Erythroblast (primary cell): ENCODE results near the gene AGBL4.

Source experiments
- DNase-seq, 2 experiments: peaks; one replicate each; lab custom pipeline; 2025; lab: John Stamatoyannopoulos, UW
- GATA1 ChIP-seq: IDR thresholded peaks from 2 replicates; pipeline ENCODE4 v1.6.1; 2011; ENCODE audit warnings: low read depth, mild to moderate bottlenecking, control low read depth, low read length, moderate library complexity
- POLR2A ChIP-seq: IDR thresholded peaks from 2 replicates; pipeline ENCODE4 v1.6.1; 2011; ENCODE audit warnings: mild to moderate bottlenecking, low read length

AGBL4 gene

DNA sequence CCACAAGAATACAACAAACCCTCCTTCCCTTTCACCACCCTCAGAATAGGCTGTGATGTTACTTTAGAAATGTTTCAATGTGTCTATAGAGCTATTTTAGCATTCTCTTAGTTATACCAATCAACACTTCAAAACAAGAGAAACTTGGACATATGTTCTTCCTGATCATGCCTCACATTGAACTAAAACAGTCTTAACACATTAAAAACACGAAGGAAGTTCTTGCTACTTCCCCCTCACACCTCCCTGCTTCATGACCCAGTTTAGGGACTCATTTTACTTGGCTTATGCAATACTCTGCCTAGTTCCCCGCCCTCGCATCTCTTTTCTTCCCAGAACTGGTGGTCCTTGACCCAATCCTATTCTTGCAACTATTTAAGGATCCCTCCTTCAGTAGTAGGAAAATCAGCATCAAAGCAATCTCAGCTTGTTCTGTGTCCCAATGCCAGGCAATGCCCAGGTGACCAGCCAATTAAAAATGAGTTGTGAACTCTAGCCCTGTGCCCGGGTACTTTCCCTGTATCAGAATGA is 838.2 kb downstream of the AGBL4 start:
- TF ChIP-seq GATA1 (no peak), POLR2A (no peak)
- no peak for DNase-seq

DNA sequence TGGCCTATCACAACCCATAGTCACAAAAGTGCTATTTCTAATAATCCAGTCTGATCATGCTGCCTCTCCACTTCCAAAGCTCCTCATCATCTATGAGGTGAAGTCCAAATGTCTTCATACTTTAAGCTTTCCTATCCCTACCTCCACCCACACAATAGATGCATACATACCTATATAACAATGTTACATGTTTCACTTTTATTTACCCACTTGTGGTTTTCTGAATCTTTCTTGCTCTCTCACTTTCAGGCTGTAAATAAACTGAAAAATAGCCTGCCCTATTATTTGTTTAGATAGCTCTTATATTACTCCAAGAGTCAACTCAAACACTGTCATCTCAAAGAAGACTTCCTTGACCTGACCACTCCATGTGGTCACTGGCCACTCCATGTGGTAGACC is 840.3 kb downstream of the AGBL4 start:
- no peak for DNase-seq
- TF ChIP-seq GATA1 (no peak), POLR2A (no peak)

DNA sequence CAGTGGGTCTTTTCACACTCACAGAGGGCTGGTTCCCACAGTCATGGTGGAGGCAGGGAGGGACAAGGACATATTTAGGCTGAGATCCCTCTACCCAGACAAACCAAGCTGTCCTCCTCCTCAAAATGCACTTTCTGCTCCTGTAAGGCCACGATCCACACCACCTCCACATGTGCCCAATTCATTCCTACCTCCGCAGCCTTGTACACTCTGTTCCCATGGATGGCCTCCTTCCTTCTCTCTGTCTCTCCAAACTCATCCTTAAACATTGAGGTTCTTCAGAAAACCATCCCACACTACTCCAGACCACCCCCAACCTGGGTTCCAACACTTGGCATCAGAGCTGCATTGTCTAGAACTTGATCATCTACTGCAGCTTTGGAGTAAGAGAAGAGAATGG is 842.7 kb downstream of the AGBL4 start:
- DNase-seq = no peak
- TF ChIP-seq GATA1 (no peak), POLR2A (no peak)

DNA sequence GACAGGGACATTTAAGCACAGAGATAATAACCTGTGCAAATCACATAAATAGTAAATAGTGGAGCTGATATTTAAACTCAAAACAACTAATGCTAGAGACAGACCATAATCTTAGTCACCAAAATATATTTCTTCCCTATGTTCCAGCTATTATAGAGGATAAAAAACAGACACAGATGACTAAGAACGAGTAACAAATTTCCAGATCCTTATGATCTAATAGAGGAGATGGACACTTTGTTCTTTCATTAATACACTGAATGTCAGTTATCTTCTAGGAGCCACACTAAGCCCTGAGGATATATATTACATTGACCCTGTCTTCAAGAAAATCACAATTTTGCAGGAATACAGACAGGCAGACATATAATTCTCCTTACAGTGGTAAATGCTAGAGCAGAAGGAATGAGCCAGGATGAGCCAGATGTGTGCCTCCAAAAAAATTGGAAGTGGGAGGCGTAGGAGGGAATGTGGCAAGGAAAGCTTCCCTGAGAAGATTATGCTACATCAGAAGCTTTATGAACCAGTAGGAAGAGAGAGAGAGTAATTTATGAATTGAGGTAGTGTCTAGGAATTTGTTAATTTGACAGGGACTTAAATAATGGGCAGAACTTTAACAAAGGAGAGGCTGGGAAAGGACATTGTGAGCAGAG is 851.7 kb downstream of the AGBL4 start:
- no peak for DNase-seq

DNA sequence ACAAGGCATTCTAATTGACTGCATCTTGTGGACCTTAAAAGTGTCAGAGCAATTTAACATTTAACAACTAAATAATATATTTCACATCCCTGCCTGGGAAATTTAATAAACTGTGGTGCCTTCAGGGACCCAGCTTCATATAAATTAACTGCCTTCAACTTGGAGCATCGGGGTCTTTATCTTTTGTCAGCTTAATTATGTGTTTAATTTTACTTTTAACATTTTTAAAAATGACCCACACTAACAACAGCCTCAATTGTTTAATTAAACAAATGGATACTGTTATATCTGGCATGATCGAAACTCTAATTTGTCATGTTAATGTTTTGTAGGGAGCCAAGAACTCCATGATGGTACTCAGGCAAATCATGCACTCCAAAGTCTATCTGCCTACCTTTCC is 857.7 kb downstream of the AGBL4 start:
- no peak for TF ChIP-seq POLR2A
- TF ChIP-seq GATA1 = no peak

More for the DNA sequence above, 851.7 kb downstream of the AGBL4 start:
- no peak for TF ChIP-seq POLR2A
- TF ChIP-seq GATA1 = no peak

DNA sequence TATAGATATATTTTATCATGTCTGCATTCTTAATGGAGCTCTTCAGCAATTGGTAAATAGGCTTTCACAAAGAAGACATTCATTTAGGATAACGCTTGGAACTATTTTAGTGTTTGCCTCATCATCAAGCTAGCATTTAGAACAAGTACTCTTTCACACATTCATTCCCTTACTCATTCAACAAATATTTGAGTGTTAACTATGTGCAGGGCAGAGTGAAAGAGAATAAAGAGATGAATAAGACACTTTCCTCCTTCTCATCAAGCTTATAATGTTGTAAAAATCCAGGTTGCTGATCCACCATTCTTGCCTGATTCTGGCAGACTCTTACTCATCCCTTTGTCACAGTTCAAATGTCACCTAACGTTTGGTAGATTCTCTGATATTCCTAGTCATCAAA is 860.7 kb downstream of the AGBL4 start:
- no peak for DNase-seq
- no peak for TF ChIP-seq POLR2A
- no peak for TF ChIP-seq GATA1

More for the DNA sequence above, 857.7 kb downstream of the AGBL4 start:
- no peak for DNase-seq

DNA sequence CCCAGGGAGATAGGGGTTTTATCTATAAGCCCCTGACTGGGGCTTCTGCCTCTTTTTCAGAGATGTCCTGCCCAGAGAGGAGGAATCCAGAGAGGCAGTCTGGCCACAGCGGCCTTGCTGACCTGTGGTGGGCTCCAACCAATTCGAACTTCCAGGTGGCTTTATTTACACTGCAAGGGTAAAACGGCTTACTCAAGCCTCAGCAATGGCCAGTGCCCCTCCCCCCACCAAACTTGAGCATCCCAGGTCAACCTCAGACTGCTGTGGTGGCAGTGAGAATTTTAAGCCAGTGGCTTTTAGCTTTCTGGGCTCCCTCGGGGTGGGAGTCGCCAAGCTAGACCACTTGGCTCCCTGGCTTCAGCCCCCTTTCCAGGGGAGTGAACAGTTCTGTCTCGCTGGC is 863.1 kb downstream of the AGBL4 start:
- no peak for TF ChIP-seq POLR2A
- TF ChIP-seq GATA1 = no peak
- DNase-seq = no peak

DNA sequence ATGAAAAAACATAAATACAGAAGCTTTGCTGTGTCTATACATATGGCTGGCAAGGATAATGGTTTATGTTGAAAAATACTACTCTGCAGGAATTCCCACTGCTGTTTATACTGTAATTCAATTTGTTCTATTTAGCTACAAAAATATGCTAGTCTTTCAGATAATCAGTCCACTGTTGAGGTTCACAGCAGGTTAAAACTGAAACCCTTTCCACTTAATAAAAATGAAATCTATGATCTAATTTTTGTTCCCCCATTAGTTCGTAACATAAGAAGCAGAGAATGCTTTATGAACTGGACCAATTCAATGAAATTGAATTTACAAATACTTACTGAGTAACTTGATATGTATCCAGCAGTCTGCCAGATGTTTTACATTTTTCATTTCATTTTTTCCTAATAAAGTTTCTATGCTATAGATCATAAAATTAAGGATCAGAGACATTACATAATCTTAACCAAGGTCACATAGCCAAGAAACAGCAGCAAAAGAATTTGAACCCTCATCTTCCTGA is 887.0 kb downstream of the AGBL4 start:
- TF ChIP-seq GATA1 (no peak), POLR2A (no peak)
- no peak for DNase-seq

DNA sequence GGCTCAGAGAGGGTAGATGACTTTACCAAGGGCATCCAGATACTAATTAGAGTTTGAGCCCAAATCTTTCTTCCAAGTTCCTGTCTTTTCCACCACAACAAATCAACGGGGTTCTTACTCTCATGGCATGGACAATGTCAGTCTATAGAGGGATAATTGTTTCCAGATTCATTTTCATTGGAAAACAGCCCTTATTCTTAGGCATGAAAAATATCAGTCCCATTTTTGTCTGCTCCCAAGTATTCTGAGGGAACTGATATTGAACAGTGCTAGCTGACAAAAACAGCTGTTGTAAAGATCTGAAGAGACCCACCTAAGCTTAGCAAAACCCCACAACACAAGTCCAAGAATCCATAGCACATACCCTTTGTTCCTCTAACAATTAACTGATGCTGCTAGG is 898.0 kb downstream of the AGBL4 start:
- DNase-seq = no peak
- no peak for TF ChIP-seq POLR2A
- TF ChIP-seq GATA1 = no peak

DNA sequence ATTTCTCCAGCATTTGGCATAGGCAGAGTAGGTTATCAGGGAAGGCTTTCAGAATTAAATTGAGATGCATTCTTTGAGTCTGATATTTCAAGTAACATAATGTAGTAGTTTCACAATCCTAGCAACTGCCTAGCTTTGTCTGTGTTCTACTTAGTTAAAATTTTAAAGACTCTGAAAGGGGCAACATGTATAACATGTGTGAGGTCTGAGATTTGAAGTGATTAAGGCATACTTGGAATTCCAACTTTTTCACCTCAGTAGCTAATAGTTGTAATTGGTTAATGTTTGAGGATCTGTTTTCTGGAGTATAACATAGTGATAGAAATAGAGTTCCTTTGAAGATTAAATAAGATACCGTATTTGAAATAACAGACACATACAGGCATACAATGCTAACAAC is 911.8 kb downstream of the AGBL4 start:
- TF ChIP-seq POLR2A = no peak
- TF ChIP-seq GATA1 = no peak

DNA sequence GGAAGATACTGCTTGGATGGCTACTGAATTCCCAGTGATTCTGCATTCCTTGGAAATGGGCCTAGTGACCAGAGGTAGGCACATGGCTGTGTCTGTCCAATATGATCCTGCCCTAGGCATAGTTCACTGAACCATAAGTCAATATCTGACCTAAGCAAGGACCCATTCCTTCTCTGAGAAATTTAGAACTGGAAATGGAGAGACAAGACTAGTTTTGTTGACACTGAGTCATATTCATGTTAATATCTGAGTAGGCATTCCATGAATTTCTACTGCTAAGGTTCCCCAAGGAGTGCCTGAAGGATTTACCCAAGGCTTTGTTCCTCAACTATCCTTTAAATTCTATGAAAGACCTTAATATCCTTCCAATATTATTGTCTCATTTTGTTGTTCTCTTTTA is 917.3 kb downstream of the AGBL4 start:
- no peak for DNase-seq

More for the DNA sequence above, 911.8 kb downstream of the AGBL4 start:
- DNase-seq = no peak

DNA sequence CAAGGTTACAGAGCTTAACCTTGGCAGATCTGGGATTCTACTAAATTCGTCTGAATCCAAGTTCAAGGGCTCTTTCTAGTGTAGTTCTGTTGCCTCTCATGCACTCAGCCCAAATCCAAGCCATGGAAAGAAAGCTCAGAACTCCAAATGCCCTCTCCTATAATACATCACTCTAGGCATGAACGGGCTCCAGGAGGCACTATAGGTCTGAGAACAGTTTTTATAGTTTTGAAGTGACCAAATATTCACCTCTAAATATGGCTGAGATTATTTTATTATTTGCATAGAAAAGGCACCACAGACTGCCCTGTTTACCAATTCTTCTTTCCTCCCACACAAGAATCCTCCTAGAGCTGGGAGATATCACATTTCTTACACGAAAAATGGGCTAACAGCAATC is 919.2 kb downstream of the AGBL4 start:
- DNase-seq = no peak

More for the DNA sequence above, 917.3 kb downstream of the AGBL4 start:
- TF ChIP-seq POLR2A (no peak), GATA1 (no peak)

DNA sequence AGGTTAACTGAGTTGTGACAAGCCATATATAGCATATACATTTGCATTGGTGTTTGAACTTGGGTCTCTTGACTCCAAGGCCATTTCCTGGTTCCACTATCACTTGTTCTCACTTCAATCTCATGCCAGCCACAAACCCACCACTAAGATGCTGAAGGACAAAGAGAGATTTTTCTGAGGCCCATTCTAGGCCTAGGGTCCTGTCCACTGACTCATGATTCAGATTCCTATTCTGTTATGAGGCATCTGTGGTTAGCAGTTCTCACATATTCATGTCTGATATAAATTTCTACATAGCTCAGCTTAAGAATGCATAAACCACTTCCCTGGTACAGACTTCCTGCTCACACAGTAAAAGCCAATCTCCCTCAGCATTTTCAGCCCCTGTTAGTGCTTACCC is 921.0 kb downstream of the AGBL4 start:
- TF ChIP-seq POLR2A = no peak
- TF ChIP-seq GATA1 = no peak
- no peak for DNase-seq

More for the DNA sequence above, 919.2 kb downstream of the AGBL4 start:
- TF ChIP-seq GATA1 (no peak), POLR2A (no peak)

DNA sequence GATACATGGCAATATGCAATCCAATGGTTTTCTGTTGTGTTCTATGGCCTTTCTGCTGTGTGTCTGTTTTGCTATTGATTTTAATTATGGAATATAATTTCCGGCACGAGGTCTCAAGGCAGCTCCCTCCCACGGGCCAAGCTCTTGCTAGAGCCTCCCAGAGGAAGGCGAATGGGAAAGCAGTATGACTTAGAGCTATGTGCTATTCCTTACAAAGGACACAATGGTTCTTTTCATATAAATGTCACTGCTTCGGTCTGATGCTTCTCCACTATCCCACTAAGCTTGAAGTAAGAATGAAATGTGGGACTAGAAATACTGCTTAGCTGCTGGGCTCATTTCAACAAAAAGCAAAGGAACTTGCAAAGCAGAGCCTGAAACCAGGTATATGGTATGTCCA is 924.9 kb downstream of the AGBL4 start:
- TF ChIP-seq GATA1 (no peak), POLR2A (no peak)
- no peak for DNase-seq
